ENCODE measurements around the gene HOXB9. TPM values are rescaled to one million over a fixed set of nuclear protein-coding genes. Genes with fewer than 3 reads are reported as not detected.

Gene HOXB9
- total and polyA plus RNA-seq, 9 of the 15 experiments (the other 6 are each of a cell fraction or from before 2014, with no cell fraction given): 3.1 to 196 (median 77.6) TPM

- TF ChIP-seq BDP1 (IDR thresholded peaks at IDR 0.05; ENCODE audit: insufficient read depth, insufficient read length): no peak
- no peak for TF ChIP-seq RBM34 (IDR thresholded peaks at IDR 0.05; ENCODE audit: borderline replicate concordance, insufficient read depth, low read length)
- TF ChIP-seq DEAF1 (CRISPR knock-in tag; IDR thresholded peaks at IDR 0.05): no peak
- TF ChIP-seq PHTF2 (CRISPR knock-in tag; IDR thresholded peaks at IDR 0.05): no peak
- no peak for TF ChIP-seq NCOA6 (IDR thresholded peaks at IDR 0.05)
- TF ChIP-seq CC2D1A (IDR thresholded peaks at IDR 0.05): no peak
Measured at GRCh38 chr17:48609033-48609432, 17.1 kb downstream of the HOXB9 start (continued).

GRCh38 chr17:48608494-48608834, 17.7 kb downstream of the HOXB9 start:
- H3K9me1 ChIP-seq (ENCODE audit: control insufficient read depth, insufficient read depth, low read length): no peaks in the 10 kb centered on the region
- in situ Hi-C loops (cut with MboI) (no loop called here), intact Hi-C loops (cut with micrococcal nuclease) (no loop called here)
- H3K27ac ChIP-seq (ENCODE audit: extremely low read depth, low read depth, low read length): no peak overlapping the region
- H3K27me3 ChIP-seq (ENCODE audit: control insufficient read depth in 2 of 2, insufficient read depth in 2 of 2, low read length in 2 of 2): no peaks in the 10 kb centered on the region
- DNase-seq (ENCODE audit: extremely low read depth in 1 of 4, low spot score in 3 of 4): no peak
- no peak for FAIRE-seq
- TF ChIP-seq FOXJ2 (tag; IDR thresholded peaks at IDR 0.05) (no peak), ZNF668 (CRISPR knock-in tag; IDR thresholded peaks at IDR 0.05) (no peak), GABPB2 (CRISPR knock-in tag; conservative IDR thresholded peaks at IDR 0.05) (no peak)
- H3K4me3 ChIP-seq: no peak overlapping the region
- peak overlapping the region; percentile 80 to 94; a peak in 1 of 4 replicates for H3K9ac ChIP-seq (ENCODE audit: insufficient read depth in 1 of 2, low read depth in 2 of 2, low read length in 2 of 2)
- H3K79me2 ChIP-seq (ENCODE audit: control insufficient read depth, insufficient read depth, low read length): peaks cover 31% of the 10 kb centered on the region
- no peak overlapping the region for H2AFZ ChIP-seq (ENCODE audit: low read depth, low read length)
- peak overlapping the region; percentile 71; the same call in 1 of the 2 replicates for H3K4me2 ChIP-seq (ENCODE audit: insufficient read depth, low read length)
- no TSS peak for BruUV-seq (replicated peaks)
- peaks cover 12% of the 10 kb centered on the region; the same call in 1 of the 3 replicates for H3K36me3 ChIP-seq (ENCODE audit: control insufficient read depth, insufficient read depth, low read length)
- peaks cover 26 to 58% of the 10 kb centered on the region in 2 experiments for H3K4me1 ChIP-seq (replicated peaks in 1 of 2; ENCODE audit: control insufficient read depth in 2 of 2, insufficient read depth in 2 of 2, low read length in 2 of 2)
- WGBS (ENCODE audit: insufficient coverage, low coverage, missing lambda C conversion rate): 100% methylated on average over 1 of the region's 1 CpG
- no peaks in the 10 kb centered on the region for H3K9me3 ChIP-seq (replicated peaks; ENCODE audit: control insufficient read depth, insufficient read depth, low read depth, low read length)
- no peaks in the 10 kb centered on the region for H4K20me1 ChIP-seq (replicated peaks; ENCODE audit: control insufficient read depth, insufficient read depth, low read length)
- ATAC-seq: no peak
- CTCF ChIA-PET (ENCODE audit: low intra/inter-chr PET ratio): no interaction called here
- POLR2A ChIA-PET: interaction anchor here (1.0 to 1.6 kb wide), 3 partner anchors 10 to 72 kb away, joined by 3 to 5 read pairs (median 5); no protein-coding TSS in a partner anchor

Measured in K562 (cell line).